Measurements from ENCODE around the gene CHMP1A.
A peak's percentile ranks its signal among the peaks of the same experiment; 100 is the strongest.

CHMP1A gene

DNA sequence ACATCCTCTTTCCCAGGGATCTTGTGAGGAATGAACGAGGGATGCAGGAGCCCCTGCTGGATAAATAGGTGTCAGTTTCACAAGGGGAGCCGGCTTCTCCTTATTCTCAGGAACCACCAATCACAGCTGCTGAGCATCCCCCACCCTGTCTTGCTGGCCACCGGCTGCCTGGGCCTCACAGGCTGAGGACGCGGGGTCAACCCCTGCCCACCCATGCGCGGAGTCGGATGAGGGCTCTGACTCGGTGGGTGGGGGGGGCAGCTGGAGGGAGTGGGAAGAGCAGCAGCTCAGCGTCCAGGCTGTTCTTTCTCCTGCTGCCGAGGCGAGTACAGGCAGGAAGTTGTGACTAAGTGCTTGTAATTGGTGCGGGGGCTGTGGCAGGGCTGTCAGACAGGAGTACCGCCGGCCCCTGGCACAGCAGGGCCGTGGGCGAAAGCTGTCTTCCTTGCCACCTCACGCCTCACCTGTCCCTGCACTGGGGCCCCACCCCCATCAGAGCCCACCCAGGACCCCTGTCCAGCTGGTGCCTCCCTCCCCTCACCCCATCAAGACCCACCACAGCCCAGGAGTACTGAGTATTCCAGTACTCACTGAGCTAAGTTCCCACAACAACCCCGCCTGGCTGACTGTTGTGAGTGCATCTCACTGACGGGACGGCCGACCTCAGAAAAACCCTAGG lies 55.1 kb downstream of the CHMP1A start:
- DNase-seq, result peak; percentile 65

DNA sequence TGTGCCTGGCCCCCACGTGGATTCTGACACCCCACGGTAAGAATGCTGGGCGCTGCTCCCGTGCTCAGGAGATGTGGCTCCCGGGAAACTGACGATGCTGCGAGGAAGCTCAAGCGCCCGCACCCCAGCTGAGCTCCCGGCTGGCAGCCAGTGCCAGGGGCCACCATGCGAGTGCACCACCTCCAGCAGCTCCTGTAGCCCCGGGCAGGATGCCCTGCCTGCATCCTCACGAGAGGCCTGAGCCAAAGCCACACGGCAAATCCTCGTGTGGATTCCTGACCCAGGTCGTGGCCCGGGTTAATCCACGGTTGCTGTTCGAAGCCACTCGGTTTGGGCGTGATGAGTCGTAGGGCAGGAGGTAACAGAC lies 55.6 kb downstream of the CHMP1A start:
- no peak for DNase-seq

DNA sequence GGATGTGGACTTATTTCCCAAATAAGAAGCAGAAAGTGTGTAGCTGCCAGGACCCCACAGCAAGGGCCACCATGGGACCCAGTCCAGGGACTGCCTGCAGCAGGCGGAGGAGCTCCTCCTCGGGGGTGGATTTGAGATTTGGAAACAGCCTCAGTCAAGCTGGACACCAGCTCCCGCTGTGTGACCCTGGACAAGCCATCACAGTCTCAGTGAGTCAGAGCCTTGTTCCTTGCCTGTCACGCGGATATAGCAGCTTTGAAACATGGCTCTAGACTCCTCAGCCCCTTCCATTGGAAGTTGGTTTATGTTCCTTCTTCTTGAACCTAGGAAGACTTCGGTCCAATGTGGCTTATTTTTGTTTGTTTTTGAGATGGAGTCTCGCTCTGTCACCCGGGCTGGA lies 56.6 kb downstream of the CHMP1A start:
- no peak for DNase-seq

DNA sequence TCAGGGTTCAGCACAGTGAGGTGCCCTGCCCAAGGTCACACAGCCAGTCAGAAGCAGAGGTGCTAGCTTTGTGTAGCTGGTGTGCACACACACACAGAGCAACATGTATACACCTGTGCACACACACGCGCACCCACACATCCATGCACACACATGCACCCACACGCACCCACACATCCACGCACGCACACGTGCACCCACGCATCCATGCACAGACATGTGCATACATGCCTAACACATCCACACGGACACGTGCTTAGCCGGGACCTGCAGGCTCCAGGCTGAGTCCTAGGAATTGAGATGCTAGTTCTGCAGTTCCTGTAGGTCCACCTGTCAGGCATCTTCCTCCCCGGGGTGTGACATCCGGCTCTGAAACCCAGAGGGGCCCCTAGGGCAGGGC lies 57.1 kb downstream of the CHMP1A start:
- no peak for DNase-seq

DNA sequence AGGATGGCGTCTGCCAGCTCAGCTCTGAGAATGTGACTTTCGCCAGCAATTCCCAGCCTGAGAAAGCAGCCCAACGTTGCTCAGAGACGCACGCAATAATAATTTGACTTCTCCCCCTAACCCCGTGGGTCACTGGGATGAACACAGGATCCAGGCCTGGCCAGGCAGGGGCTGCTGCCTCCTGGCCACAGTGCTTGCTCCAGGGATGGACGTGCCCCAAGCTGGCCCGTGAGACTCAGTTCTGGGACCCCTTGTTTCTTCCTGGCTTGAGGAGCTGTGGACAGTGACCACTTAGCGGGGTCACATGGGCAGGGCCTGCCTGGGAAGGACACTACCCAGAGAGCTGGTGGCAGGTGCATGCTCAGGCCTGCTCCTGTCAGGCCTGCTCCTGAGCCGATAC lies 57.6 kb downstream of the CHMP1A start:
- no peak for DNase-seq

DNA sequence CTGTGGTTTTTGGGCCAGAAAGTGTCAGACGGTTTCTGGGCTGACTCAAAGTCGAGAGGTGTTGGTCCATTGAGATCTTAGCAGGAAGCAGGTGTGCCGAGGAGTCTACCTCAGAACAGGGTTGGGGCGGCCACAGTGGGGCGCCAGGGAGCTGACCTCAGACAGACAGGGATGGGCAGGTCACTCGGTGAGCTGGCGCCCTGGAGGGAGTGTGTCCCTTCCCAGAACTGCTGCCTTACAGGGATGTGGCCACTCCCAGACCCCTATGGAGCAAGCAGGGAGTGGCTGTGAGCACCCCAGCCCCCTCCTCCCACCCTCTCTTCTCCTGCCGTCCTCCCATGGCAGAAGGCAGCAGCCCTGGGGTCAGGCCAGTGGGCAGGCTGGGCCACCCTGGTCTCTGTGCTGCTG lies 58.1 kb downstream of the CHMP1A start:
- peak; percentile 57 for DNase-seq

DNA sequence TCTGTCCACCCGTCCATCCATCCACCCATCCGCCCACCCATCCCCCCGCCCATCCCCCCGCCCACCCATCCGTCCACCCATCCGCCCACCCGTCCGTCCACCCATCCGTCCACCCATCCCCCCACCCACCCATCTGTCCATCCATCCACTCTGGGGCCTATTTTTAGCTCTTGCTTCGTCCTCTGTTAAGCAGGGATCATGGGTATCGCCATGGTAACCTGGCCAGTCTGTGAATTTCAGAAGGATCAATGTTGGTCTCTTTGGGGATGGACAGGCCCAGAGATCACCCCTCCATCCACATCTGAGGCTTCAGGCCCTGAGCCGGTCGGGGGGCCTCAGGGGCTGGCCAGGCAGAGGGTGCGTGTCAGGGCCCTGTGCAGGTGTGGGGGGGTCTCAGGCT lies 59.3 kb downstream of the CHMP1A start:
- DNase-seq, result no peak

DNA sequence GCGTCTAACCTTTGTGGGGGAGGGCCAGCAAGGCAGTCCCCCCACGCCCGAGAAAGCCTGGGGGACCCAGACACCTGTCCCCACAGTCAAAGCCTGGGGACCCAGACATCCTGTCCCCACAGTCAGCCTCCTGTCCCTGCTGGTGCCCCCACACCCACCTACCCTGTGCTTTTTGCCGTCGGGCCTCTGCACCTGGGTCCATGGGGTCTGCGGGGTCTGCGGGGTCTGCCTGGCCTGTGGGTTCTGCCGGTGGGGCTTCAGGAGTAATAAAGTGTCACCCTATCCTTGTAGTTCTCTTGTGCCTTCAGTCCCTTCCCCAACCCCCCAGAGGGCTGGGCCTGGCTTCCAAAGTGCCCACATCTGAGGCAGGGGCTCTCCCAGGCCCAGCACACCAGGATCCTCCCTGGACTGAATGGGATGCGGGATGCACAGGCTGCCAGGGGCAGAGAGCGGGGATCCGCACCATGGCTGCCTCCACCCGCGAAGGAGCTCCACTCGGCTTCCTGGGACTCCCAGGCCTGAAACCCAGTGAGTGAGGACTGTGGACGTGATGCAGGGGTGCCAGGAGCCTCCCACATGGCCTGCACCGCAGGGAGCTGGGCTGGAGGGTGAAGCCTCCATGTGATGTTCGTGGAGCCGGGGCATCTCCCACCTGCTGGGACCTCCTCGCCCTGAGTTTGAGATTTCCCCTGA lies 60.4 kb downstream of the CHMP1A start:
- DNase-seq, result no peak

DNA sequence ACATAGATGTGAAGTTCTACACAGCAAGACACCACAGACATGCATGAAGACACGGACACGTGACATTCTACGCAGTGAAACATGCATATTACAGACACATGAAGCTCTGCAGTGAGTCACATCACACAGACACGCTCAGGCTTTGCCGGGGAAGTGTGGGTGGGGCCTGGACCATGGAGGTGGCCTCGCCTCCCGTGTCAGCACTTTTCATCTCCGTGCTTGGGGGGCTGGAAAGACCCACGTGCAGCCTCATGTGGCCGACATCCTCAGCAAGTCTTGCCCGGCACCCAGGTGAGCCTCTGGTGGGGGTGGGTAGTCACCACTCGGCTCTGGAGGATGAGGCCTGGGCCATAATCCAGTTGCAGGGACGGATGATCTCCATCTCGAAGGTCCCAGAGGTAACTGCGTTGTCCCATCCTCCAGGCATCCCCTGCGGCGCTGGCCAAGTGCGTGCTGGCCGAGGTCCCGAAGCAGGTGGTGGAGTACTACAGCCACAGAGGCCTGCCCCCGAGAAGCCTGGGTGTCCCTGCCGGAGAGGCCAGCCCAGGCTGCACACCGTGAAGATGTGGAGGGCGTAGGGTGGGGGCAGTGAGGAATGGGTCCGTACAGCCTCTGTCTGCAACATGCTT lies 61.3 kb downstream of the CHMP1A start:
- DNase-seq, result no peak

DNA sequence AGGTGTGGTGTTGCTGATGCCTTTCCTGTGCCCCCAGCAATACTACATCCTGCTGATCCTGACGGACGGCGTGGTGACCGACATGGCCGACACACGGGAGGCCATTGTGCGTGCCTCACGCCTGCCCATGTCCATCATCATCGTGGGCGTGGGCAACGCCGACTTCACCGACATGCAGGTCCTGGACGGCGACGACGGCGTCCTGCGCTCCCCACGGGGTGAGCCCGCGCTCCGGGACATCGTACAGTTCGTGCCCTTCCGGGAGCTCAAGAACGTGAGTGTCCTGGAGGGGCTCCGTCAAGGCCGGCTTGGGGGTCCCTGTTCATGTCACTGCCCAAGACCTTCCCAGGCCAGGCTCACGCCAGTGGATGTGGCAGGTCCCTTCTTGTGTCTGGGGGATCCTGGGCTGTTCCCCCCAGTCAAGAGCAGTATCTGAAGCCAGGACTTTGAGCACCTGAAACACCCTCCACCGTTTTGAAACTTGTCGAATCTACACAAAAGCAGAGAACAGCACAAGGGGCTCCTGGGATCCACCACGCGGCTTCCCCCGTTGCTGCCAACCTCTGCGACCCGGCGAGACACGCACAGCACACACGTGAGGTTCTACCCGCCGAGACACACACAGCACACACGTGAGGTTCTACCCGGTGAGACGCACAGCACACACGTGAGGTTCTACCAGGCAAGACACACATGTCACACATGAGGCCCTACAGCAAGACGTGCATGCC lies 62.0 kb downstream of the CHMP1A start:
- no peak for DNase-seq
